ENCODE data around the gene THAP4. TPM values are rescaled to one million over a fixed set of nuclear protein-coding genes. Genes with fewer than 3 reads are reported as not detected.

Gene THAP4
- total and polyA plus RNA-seq, 2 of the 13 experiments (the other 11 are each of a cell fraction or from before 2014, with no cell fraction given): 59.7 to 75.7 TPM

DNA sequence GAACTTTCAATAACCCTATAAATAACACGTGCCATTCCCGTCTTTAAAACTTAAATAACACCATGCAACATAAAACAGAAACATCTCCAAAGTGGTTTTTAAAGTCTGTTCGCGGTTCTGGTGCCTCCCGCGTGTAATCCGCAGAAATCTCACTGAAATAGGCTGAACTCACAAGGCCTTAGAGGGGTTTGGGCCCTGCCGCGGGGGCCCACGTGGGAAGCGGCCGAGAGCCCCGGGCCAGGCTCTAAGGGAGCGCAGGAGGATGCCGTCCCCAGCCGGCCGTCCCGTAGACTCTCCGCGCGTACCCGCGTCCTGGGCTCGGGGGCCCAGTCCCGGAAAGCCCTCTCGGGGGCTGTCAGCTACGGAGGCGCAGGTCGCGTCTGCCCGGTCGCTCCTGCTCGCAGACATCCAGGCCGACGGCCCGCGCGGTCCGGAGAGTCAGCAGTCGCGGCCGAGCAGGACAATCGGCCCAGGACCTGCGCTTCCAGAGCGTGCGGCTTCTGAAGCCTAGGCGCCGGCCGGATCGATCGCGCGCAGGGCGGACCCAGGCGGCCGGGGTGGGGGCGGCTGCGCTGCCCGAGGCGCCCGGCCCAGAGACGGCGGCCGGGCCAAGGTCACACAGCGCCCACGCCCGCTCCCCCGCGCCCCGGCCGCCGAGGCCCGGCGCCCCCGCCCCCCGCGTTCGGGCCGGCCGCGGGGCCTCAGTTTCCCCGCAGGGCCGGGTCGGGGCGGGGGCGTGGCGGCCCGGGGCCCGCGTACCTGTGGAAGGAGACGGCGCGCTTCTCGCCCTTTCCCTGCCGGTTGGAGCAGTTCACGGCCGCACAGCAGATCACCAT is 558 bp downstream of the THAP4 start (continued):
- peak; percentile 66 for TF ChIP-seq AGO2 (optimal IDR thresholded peaks at IDR 0.05; ENCODE audit: low read depth, low read length)
- peak; percentile 57 for TF ChIP-seq ZNF776 (CRISPR knock-in tag; IDR thresholded peaks at IDR 0.05)
- TF ChIP-seq, protein P1, sequence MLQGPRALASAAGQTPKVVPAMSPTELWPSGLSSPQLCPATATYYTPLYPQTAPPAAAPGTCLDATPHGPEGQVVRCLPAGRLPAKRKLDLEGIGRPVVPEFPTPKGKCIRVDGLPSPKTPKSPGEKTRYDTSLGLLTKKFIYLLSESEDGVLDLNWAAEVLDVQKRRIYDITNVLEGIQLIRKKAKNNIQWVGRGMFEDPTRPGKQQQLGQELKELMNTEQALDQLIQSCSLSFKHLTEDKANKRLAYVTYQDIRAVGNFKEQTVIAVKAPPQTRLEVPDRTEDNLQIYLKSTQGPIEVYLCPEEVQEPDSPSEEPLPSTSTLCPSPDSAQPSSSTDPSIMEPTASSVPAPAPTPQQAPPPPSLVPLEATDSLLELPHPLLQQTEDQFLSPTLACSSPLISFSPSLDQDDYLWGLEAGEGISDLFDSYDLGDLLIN (CRISPR knock-in tag; IDR thresholded peaks at IDR 0.05; ENCODE audit: borderline replicate concordance): no peak
- TF ChIP-seq, protein P2, sequence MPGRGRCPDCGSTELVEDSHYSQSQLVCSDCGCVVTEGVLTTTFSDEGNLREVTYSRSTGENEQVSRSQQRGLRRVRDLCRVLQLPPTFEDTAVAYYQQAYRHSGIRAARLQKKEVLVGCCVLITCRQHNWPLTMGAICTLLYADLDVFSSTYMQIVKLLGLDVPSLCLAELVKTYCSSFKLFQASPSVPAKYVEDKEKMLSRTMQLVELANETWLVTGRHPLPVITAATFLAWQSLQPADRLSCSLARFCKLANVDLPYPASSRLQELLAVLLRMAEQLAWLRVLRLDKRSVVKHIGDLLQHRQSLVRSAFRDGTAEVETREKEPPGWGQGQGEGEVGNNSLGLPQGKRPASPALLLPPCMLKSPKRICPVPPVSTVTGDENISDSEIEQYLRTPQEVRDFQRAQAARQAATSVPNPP (CRISPR knock-in tag; IDR thresholded peaks at IDR 0.05): no peak
- TF ChIP-seq ZNF235 (CRISPR knock-in tag; IDR thresholded peaks at IDR 0.05; ENCODE audit: borderline replicate concordance): peak; percentile 56; the same call in 1 of the 2 replicates
- TF ChIP-seq ZKSCAN5 (CRISPR knock-in tag; IDR thresholded peaks at IDR 0.05): no peak
- TF ChIP-seq CBX5 (CRISPR knock-in tag; IDR thresholded peaks at IDR 0.05; ENCODE audit: borderline replicate concordance): peak; percentile 32; the same call in 1 of the 2 replicates
- no peak for TF ChIP-seq ZFP36 (IDR thresholded peaks at IDR 0.05; ENCODE audit: borderline replicate concordance, low read depth, low read length, partially characterized antibody)
- TF ChIP-seq, protein P3, sequence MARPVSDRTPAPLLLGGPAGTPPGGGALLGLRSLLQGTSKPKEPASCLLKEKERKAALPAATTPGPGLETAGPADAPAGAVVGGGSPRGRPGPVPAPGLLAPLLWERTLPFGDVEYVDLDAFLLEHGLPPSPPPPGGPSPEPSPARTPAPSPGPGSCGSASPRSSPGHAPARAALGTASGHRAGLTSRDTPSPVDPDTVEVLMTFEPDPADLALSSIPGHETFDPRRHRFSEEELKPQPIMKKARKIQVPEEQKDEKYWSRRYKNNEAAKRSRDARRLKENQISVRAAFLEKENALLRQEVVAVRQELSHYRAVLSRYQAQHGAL (CRISPR knock-in tag; IDR thresholded peaks at IDR 0.05; ENCODE audit: not compliant biosample characterization): no peak
- TF ChIP-seq SMAD9 (CRISPR knock-in tag; IDR thresholded peaks at IDR 0.05): no peak
- TF ChIP-seq SRY (CRISPR knock-in tag; IDR thresholded peaks at IDR 0.05): peak; percentile 63; the same call in 1 of the 2 replicates
- TF ChIP-seq ZFP1 (CRISPR knock-in tag; IDR thresholded peaks at IDR 0.05): 0 out of 2 replicates have a peak, but pooled peaks have one; percentile 18
- TF ChIP-seq ZNF354B (CRISPR knock-in tag; IDR thresholded peaks at IDR 0.05): no peak
- no peak for TF ChIP-seq MTF2 (CRISPR knock-in tag; IDR thresholded peaks at IDR 0.05; ENCODE audit: borderline replicate concordance)
- peak; percentile 71; the same call in 1 of the 2 replicates for TF ChIP-seq ZNF761 (CRISPR knock-in tag; conservative IDR thresholded peaks at IDR 0.05)
- no peak for TF ChIP-seq ZFAT (CRISPR knock-in tag; conservative IDR thresholded peaks at IDR 0.05)
- TF ChIP-seq SRF (IDR thresholded peaks at IDR 0.05; ENCODE audit: low read depth, low read length): no peak
- TF ChIP-seq FOSL1 (CRISPR knock-in tag; IDR thresholded peaks at IDR 0.05; ENCODE audit: borderline replicate concordance): no peak
- no peak for TF ChIP-seq ZNF570 (CRISPR knock-in tag; IDR thresholded peaks at IDR 0.05; ENCODE audit: borderline replicate concordance)
- TF ChIP-seq MEF2D (CRISPR knock-in tag; IDR thresholded peaks at IDR 0.05): no peak
- TF ChIP-seq PTBP1 (IDR thresholded peaks at IDR 0.05; ENCODE audit: low read depth, low read length, poor library complexity, severe bottlenecking): peak; percentile 41
- peak; percentile 28; the same call in 1 of the 2 replicates for TF ChIP-seq KLF6 (CRISPR knock-in tag; IDR thresholded peaks at IDR 0.05)
